GM12873 (cell line): ENCODE results near the gene RRM1.

Experiments
- CTCF ChIP-seq: IDR thresholded peaks from 2 replicates; pipeline ENCODE4 v1.5.1; 2012; ENCODE audit warnings: low read depth, mild to moderate bottlenecking, moderate library complexity, low read length, control low read depth; ENCODE audit not compliant: insufficient read depth; ENCODE audit errors: missing control alignments

Gene RRM1

GRCh38 chr11:4118107-4118506, 23.5 kb downstream of the RRM1 start:
- TF ChIP-seq CTCF, result no peak

- TF ChIP-seq CTCF, result no peak
Observed at GRCh38 chr11:4123218-4123617, 28.6 kb downstream of the RRM1 start.

GRCh38 chr11:4125141-4125540, 30.5 kb downstream of the RRM1 start:
- no peak for TF ChIP-seq CTCF

- no peak for TF ChIP-seq CTCF
Observed at GRCh38 chr11:4127357-4127756, 32.8 kb downstream of the RRM1 start.

GRCh38 chr11:4134806-4135205, 40.2 kb downstream of the RRM1 start:
- no peak for TF ChIP-seq CTCF

DNA sequence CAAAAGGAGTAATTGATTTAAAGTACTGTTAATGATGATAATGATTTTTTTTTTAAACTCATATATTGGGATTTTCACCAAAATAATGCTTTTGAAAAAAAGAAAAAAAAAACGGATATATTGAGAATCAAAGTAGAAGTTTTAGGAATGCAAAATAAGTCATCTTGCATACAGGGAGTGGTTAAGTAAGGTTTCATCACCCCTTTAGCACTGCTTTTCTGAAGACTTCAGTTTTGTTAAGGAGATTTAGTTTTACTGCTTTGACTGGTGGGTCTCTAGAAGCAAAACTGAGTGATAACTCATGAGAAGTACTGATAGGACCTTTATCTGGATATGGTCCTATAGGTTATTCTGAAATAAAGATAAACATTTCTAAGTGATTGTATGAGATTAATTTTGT, 43.9 kb downstream of the RRM1 start:
- no peak for TF ChIP-seq CTCF

GRCh38 chr11:4140067-4140636, 45.6 kb downstream of the RRM1 start:
- TF ChIP-seq CTCF, result no peak
